ENCODE results near the gene BCOR. TPM values are rescaled to one million over a fixed set of nuclear protein-coding genes. Genes with fewer than 3 reads are reported as not detected.

BCOR gene
- total RNA-seq, 2 experiments from 2014 or later = 48.0 to 64.3 TPM

- no peaks in the 10 kb centered on the region for H3K79me2 ChIP-seq (ENCODE audit: insufficient read depth, low read depth, low read length)
- ChIA-PET POLR2A (no interaction called here), CTCF (ENCODE audit: unreplicated experiment) (no interaction called here)
- intact Hi-C loops (cut with micrococcal nuclease; ENCODE audit: unreplicated experiment) = no loop called here
- H3K9me3 ChIP-seq (ENCODE audit: low read length) = no peaks in the 10 kb centered on the region
- no peak overlapping the region for H3K4me2 ChIP-seq (ENCODE audit: low read length)
- H3K9me2 ChIP-seq (ENCODE audit: insufficient read depth, low read length) = no peaks in the 10 kb centered on the region
- H2AFZ ChIP-seq (ENCODE audit: low read length) = no peak overlapping the region
- no peaks in the 10 kb centered on the region for H4K20me1 ChIP-seq (ENCODE audit: insufficient read depth, low read length)
- no TSS peak for BruUV-seq (replicated peaks)
- H3K4me3 ChIP-seq (ENCODE audit: low read depth, low read length, poor library complexity, severe bottlenecking) = no peak overlapping the region
- peaks cover 35% of the 10 kb centered on the region for H3K4me1 ChIP-seq (ENCODE audit: insufficient read depth, low read length, poor library complexity, severe bottlenecking)
- no peak for DNase-seq (ENCODE audit: low spot score)
- H3K27ac ChIP-seq (ENCODE audit: low read depth, low read length, poor library complexity, severe bottlenecking) = no peak overlapping the region
- no peak for TF ChIP-seq EZH2phosphoT487 (IDR thresholded peaks at IDR 0.05; ENCODE audit: borderline replicate concordance, low read depth, low read length)
- TF ChIP-seq, protein P1, sequence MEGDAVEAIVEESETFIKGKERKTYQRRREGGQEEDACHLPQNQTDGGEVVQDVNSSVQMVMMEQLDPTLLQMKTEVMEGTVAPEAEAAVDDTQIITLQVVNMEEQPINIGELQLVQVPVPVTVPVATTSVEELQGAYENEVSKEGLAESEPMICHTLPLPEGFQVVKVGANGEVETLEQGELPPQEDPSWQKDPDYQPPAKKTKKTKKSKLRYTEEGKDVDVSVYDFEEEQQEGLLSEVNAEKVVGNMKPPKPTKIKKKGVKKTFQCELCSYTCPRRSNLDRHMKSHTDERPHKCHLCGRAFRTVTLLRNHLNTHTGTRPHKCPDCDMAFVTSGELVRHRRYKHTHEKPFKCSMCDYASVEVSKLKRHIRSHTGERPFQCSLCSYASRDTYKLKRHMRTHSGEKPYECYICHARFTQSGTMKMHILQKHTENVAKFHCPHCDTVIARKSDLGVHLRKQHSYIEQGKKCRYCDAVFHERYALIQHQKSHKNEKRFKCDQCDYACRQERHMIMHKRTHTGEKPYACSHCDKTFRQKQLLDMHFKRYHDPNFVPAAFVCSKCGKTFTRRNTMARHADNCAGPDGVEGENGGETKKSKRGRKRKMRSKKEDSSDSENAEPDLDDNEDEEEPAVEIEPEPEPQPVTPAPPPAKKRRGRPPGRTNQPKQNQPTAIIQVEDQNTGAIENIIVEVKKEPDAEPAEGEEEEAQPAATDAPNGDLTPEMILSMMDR (conservative IDR thresholded peaks at IDR 0.05; ENCODE audit: low read length) = no peak
- H3K36me3 ChIP-seq (ENCODE audit: insufficient read depth, low read length) = no peaks in the 10 kb centered on the region
Observed at GRCh38 chrX:40037367-40037766, 60.4 kb downstream of the BCOR start.

- Histone ChIP-seq H3K27ac (ENCODE audit: low read depth, low read length, poor library complexity, severe bottlenecking) (no peak overlapping the region), H4K20me1 (ENCODE audit: insufficient read depth, low read length) (no peaks in the 10 kb centered on the region), H2AFZ (ENCODE audit: low read length) (no peak overlapping the region), H3K79me2 (ENCODE audit: insufficient read depth, low read depth, low read length) (no peaks in the 10 kb centered on the region), H3K36me3 (ENCODE audit: insufficient read depth, low read length) (no peaks in the 10 kb centered on the region), H3K4me3 (ENCODE audit: low read depth, low read length, poor library complexity, severe bottlenecking) (no peak overlapping the region), H3K9me2 (ENCODE audit: insufficient read depth, low read length) (no peaks in the 10 kb centered on the region), H3K4me2 (ENCODE audit: low read length) (no peak overlapping the region), H3K9me3 (ENCODE audit: low read length) (no peaks in the 10 kb centered on the region), H3K4me1 (ENCODE audit: insufficient read depth, low read length, poor library complexity, severe bottlenecking) (peaks cover 19% of the 10 kb centered on the region)
- BruUV-seq (replicated peaks) = no TSS peak
- ChIA-PET CTCF (ENCODE audit: unreplicated experiment) (no interaction called here), POLR2A (no interaction called here)
- no peak for DNase-seq (ENCODE audit: low spot score)
- TF ChIP-seq, protein P1 (conservative IDR thresholded peaks at IDR 0.05; ENCODE audit: low read length) = no peak
- intact Hi-C loops (cut with micrococcal nuclease; ENCODE audit: unreplicated experiment) = no loop called here
Observed at GRCh38 chrX:40035726-40036125, 62.0 kb downstream of the BCOR start.

- Histone ChIP-seq H3K9me3 (ENCODE audit: low read length) (no peaks in the 10 kb centered on the region), H3K79me2 (ENCODE audit: insufficient read depth, low read depth, low read length) (no peaks in the 10 kb centered on the region), H3K4me1 (ENCODE audit: insufficient read depth, low read length, poor library complexity, severe bottlenecking) (peaks cover 4% of the 10 kb centered on the region), H3K4me2 (ENCODE audit: low read length) (no peak overlapping the region), H2AFZ (ENCODE audit: low read length) (no peak overlapping the region), H3K36me3 (ENCODE audit: insufficient read depth, low read length) (no peaks in the 10 kb centered on the region), H3K4me3 (ENCODE audit: low read depth, low read length, poor library complexity, severe bottlenecking) (no peak overlapping the region), H3K27ac (ENCODE audit: low read depth, low read length, poor library complexity, severe bottlenecking) (no peak overlapping the region), H3K9me2 (ENCODE audit: insufficient read depth, low read length) (no peaks in the 10 kb centered on the region), H4K20me1 (ENCODE audit: insufficient read depth, low read length) (no peaks in the 10 kb centered on the region)
- DNase-seq (ENCODE audit: low spot score) = no peak
- POLR2A ChIA-PET = no interaction called here
- BruUV-seq (replicated peaks) = no TSS peak
- TF ChIP-seq, protein P1 (conservative IDR thresholded peaks at IDR 0.05; ENCODE audit: low read length) = no peak
- TF ChIP-seq EZH2phosphoT487 (IDR thresholded peaks at IDR 0.05; ENCODE audit: borderline replicate concordance, low read depth, low read length) = no peak
- CTCF ChIA-PET (ENCODE audit: unreplicated experiment) = no interaction called here
- intact Hi-C loops (cut with micrococcal nuclease; ENCODE audit: unreplicated experiment) = no loop called here
Observed at GRCh38 chrX:40031911-40032310, 65.8 kb downstream of the BCOR start.
